Measurements from ENCODE around the gene GNAI1. TPM values are rescaled to one million over a fixed set of nuclear protein-coding genes. Genes with fewer than 3 reads are reported as not detected.

Gene GNAI1
- total RNA-seq, 1 experiment from 2014 or later, result 19.8 TPM

GRCh38 chr7:80129785-80130184 is 4.8 kb upstream of the GNAI1 start:
- ChIA-PET POLR2A (ENCODE audit: low non-redundant PET) (no interaction called here), CTCF (no interaction called here)
- no peaks in the 10 kb centered on the region for H3K36me3 ChIP-seq (ENCODE audit: insufficient read depth, low read length, poor library complexity, severe bottlenecking)
- no peak overlapping the region for H3K27ac ChIP-seq (ENCODE audit: low read depth, low read length, poor library complexity, severe bottlenecking)
- TF ChIP-seq, protein P1, sequence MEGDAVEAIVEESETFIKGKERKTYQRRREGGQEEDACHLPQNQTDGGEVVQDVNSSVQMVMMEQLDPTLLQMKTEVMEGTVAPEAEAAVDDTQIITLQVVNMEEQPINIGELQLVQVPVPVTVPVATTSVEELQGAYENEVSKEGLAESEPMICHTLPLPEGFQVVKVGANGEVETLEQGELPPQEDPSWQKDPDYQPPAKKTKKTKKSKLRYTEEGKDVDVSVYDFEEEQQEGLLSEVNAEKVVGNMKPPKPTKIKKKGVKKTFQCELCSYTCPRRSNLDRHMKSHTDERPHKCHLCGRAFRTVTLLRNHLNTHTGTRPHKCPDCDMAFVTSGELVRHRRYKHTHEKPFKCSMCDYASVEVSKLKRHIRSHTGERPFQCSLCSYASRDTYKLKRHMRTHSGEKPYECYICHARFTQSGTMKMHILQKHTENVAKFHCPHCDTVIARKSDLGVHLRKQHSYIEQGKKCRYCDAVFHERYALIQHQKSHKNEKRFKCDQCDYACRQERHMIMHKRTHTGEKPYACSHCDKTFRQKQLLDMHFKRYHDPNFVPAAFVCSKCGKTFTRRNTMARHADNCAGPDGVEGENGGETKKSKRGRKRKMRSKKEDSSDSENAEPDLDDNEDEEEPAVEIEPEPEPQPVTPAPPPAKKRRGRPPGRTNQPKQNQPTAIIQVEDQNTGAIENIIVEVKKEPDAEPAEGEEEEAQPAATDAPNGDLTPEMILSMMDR (conservative IDR thresholded peaks at IDR 0.05; ENCODE audit: low read depth, low read length), result no peak
- no peak for TF ChIP-seq EZH2 (IDR thresholded peaks at IDR 0.05; ENCODE audit: borderline replicate concordance, low read depth, low read length, poor library complexity, severe bottlenecking)
- H3K4me3 ChIP-seq (ENCODE audit: low read depth, low read length, poor library complexity, severe bottlenecking), result no peak overlapping the region
- H3K4me1 ChIP-seq (ENCODE audit: insufficient read depth, low read length, poor library complexity, severe bottlenecking), result peaks cover 14% of the 10 kb centered on the region
- intact Hi-C loops (cut with micrococcal nuclease; ENCODE audit: unreplicated experiment), result no loop called here
- no peaks in the 10 kb centered on the region for H3K27me3 ChIP-seq (replicated peaks; ENCODE audit: insufficient read depth, low read depth, low read length, poor library complexity)
- no TSS peak for BruUV-seq (replicated peaks)
- DNase-seq (ENCODE audit: low spot score), result no peak
- no peaks in the 10 kb centered on the region for H3K9me3 ChIP-seq (ENCODE audit: low read depth, low read length, poor library complexity, severe bottlenecking)

DNA sequence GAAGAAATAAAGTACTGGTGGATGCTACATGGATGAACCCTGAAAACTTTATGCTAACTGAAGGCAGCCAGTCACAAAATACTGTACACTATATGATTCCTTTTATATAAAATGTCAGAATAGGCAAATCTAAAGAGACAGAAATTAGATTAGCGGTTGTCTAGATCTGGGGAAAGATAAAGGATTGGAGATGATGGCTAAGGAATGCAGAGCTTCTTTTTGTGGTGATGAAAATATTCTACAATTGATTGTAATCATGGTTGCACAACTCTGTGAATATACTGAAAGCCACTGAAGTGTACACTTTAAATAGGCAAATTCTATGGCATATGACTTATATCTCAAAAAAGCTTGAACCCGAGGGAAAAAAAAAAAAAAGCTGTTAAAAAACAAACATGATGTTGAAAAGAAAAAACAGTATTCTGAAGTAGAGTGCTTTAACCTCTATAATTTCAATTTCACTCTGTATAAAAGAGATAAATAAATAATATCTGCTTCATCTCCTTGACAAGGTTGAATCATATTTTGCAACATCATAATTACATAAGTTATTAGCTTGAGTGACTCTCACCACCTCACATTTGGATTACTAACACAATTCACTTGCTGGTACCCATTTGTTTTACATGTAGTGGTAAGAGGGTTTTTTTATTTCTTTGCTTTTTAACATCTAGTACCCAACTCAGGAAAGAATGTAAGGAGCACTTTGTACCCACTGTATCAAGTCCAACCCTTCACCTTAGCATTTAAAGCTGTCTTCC is 2.8 kb upstream of the GNAI1 start:
- POLR2A ChIA-PET (ENCODE audit: low non-redundant PET), result no interaction called here
- CTCF ChIA-PET, result no interaction called here
- intact Hi-C loops (cut with micrococcal nuclease; ENCODE audit: unreplicated experiment), result no loop called here
- H3K36me3 ChIP-seq (ENCODE audit: insufficient read depth, low read length, poor library complexity, severe bottlenecking), result no peaks in the 10 kb centered on the region
- no peak overlapping the region for H3K27ac ChIP-seq (ENCODE audit: low read depth, low read length, poor library complexity, severe bottlenecking)
- DNase-seq (ENCODE audit: low spot score), result no peak
- peaks cover 19% of the 10 kb centered on the region for H3K4me1 ChIP-seq (ENCODE audit: insufficient read depth, low read length, poor library complexity, severe bottlenecking)
- TF ChIP-seq, protein P1 (conservative IDR thresholded peaks at IDR 0.05; ENCODE audit: low read depth, low read length), result no peak
- no peak for TF ChIP-seq EZH2 (IDR thresholded peaks at IDR 0.05; ENCODE audit: borderline replicate concordance, low read depth, low read length, poor library complexity, severe bottlenecking)
- H3K9me3 ChIP-seq (ENCODE audit: low read depth, low read length, poor library complexity, severe bottlenecking), result no peaks in the 10 kb centered on the region
- H3K27me3 ChIP-seq (replicated peaks; ENCODE audit: insufficient read depth, low read depth, low read length, poor library complexity), result no peaks in the 10 kb centered on the region
- H3K4me3 ChIP-seq (ENCODE audit: low read depth, low read length, poor library complexity, severe bottlenecking), result no peak overlapping the region
- BruUV-seq (replicated peaks), result no TSS peak

GRCh38 chr7:80132594-80132993 is 2.0 kb upstream of the GNAI1 start:
- CTCF ChIA-PET, result no interaction called here
- H3K27ac ChIP-seq (ENCODE audit: low read depth, low read length, poor library complexity, severe bottlenecking), result no peak overlapping the region

More at GRCh38 chr7:80132594-80132993, 2.0 kb upstream of the GNAI1 start:
- no TSS peak for BruUV-seq (replicated peaks)
- Histone ChIP-seq H3K4me1 (ENCODE audit: insufficient read depth, low read length, poor library complexity, severe bottlenecking) (peaks cover 19% of the 10 kb centered on the region), H3K36me3 (ENCODE audit: insufficient read depth, low read length, poor library complexity, severe bottlenecking) (no peaks in the 10 kb centered on the region), H3K9me3 (ENCODE audit: low read depth, low read length, poor library complexity, severe bottlenecking) (no peaks in the 10 kb centered on the region), H3K4me3 (ENCODE audit: low read depth, low read length, poor library complexity, severe bottlenecking) (no peak overlapping the region), H3K27me3 (replicated peaks; ENCODE audit: insufficient read depth, low read depth, low read length, poor library complexity) (no peaks in the 10 kb centered on the region)
- DNase-seq (ENCODE audit: low spot score), result no peak
- TF ChIP-seq EZH2 (IDR thresholded peaks at IDR 0.05; ENCODE audit: borderline replicate concordance, low read depth, low read length, poor library complexity, severe bottlenecking), result no peak
- TF ChIP-seq, protein P1 (conservative IDR thresholded peaks at IDR 0.05; ENCODE audit: low read depth, low read length), result no peak
- POLR2A ChIA-PET (ENCODE audit: low non-redundant PET), result no interaction called here
- intact Hi-C loops (cut with micrococcal nuclease; ENCODE audit: unreplicated experiment), result no loop called here

Data from A673 (cell line).